GM18873 (cell line): Measurements from ENCODE around the gene TAP2.

ENCODE experiments used
- ATAC-seq: cut with Tn5 transposase; IDR thresholded peaks from one replicate; pipeline ENCODE4 v1.9.1; 2021; ENCODE audit warnings: mild to moderate bottlenecking, moderate library complexity, moderate number of reproducible peaks; ENCODE audit not compliant: unreplicated experiment, low FRiP score

Gene TAP2

GRCh38 chr6:32854376-32855178 lies 16.0 kb upstream of the TAP2 start:
- no peak for ATAC-seq

DNA sequence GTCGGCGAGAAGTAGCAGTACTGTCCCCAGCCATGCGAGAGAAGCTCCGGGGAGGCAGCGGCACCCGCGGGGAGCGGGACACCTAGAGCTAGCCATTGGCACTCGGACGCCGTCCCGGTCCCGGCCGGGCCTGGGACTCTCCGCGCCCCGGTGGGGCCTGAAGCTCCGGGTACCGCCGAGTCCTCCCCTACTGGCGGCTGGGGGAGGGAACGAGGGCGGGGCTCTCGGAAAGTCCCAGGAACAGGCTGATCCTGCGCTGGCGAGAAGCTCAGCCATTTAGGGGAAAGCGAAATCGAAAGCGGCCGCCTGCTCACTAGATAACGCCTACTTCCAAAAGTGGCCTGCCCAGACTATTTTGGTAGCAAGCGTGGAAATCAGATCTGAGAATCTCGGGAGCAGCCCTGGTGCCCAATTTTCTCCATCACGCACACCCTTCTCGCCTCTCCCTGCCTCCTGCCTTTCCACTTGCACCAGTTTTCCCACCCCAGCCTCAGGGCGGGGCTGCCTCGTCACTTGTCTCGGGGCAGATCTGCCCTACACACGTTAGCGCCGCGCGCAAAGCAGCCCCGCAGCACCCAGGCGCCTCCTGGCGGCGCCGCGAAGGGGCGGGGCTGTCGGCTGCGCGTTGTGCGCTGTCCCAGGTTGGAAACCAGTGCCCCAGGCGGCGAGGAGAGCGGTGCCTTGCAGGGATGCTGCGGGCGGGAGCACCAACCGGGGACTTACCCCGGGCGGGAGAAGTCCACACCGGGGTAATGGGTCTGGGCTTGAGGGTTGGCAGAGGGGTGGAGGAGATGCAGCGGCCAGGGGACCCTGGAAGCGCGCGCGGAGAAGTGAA lies 15.2 kb upstream of the TAP2 start, which contains the start of the genes PSMB9 and TAP1:
Gene PSMB9, plus strand, starts transcription at position 652 of the 835 bp plus-strand sequence. Its CDS starts 38 bp downstream, at position 690.
Gene TAP1, minus strand, starts transcription at position 164 of the 835 bp plus-strand sequence. Its CDS starts 68 bp downstream, at position 96.
- peak; percentile 60 for ATAC-seq

DNA sequence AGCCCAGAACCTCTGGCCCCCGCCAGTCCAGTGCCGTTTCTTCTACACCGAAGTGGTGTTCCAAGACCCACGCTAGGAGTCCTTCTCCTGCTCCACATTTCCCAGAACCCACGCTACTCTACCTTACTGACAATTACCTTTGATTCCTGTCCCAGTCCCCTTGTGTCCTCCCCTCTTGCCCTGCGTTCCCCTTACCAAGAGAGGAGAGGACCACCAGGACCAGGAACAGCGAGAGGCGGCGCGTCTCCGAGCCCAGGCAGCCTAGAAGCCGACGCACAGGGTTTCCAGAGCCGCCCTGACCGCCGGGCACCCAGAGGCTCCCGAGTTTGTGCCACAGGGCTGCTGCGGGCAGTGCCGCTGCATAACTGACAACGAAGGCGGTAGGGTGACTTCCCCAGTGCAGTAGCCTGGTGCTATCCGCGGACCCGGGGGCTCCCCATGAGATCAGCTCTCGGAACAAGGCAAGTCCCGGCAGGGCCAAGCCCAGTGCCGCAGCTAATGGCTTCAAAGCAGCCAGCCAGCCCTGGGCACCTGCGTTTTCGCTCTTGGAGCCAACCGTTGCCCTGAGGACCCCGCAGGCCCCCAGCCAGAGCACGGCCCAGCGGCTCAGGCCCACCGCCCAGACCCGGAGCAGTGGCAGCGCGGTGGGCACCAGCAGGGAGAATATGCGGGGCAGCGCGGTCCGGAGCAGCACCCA lies 14.5 kb upstream of the TAP2 start:
- ATAC-seq: peak; percentile 17

- no peak for ATAC-seq
Measured at GRCh38 chr6:32852018-32852843, 13.7 kb upstream of the TAP2 start.

DNA sequence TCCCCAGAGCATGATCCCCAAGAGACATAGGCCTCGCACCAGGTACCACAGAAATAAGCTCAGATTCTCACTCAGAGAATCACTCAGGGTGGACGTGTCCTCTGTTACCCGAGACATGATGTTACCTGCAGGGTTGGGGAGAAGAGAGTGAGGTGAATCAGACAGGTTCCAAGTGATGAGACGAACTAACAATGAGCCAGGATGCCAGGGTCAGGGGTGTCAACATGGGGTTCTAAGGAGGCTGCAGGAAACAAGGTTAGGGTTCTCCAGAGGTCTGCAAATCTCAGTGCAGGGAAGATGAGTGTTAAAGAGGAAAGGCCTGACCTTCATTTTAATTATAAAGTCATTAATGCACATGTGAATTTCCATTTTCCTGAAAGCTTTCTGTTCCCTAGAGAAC lies 12.5 kb upstream of the TAP2 start:
- no peak for ATAC-seq

- no peak for ATAC-seq
Measured at GRCh38 chr6:32849126-32849525, 10.6 kb upstream of the TAP2 start.

DNA sequence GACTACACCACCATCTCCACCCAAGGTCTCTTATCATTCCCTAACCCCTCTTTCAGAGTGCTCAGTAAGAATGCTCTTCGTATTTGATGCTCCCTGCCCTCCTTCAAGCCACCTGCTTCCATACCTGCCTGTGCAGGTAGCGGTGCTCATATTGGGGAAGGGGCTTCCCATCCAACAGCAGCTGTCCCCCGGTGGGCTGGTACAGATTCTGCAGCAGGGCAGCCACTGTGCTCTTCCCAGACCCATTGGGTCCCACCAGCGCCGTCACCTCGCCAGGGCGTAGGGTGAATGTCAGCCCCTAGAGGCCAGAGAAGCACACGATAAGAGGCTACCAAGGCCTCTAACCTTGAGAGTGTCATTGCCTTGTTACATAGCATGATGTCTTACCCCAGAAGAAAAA lies 9.3 kb upstream of the TAP2 start:
- ATAC-seq: no peak

DNA sequence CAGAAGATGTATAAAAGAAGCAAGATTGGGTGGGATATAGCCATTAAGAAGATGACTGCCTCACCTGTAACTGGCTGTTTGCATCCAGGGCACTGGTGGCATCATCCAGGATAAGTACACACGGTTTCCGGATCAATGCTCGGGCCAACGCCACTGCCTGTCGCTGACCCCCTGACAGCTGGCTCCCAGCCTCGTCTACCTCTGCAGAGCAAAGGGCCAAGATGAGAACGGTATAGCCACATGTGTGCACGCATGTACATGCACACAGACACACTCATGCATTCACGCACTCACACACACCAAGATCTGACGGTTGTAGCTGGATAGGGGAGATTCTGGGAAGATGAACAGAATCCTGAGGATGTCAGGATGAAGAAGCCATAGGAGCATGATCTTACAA lies 8.5 kb upstream of the TAP2 start:
- ATAC-seq: no peak

DNA sequence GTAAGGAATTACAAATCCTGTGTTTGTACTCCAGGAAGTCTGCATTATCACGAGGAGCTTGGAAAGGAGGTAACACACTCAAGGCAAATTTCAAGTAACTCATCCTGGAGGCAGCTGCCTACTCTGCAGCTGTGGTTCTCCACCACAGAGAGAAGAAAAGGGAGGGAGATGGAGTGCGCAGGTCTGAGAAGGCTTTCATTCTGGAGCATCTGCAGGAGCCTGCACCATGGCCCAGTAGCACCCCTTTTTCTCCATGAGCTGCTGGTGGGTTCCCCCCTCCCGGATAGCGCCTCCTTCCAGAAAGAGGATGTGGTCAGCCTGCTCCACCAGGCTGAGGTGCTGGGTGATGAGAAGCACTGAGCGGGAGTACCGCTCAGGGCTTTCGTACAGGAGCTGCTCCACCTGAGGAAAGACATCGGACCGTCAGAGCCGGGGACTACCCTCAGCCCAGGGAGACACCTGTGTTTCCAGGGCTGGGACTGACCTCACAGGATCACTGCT lies 6.9 kb upstream of the TAP2 start:
- ATAC-seq: no peak

GRCh38 chr6:32844839-32845383 lies 6.4 kb upstream of the TAP2 start:
- ATAC-seq: no peak

DNA sequence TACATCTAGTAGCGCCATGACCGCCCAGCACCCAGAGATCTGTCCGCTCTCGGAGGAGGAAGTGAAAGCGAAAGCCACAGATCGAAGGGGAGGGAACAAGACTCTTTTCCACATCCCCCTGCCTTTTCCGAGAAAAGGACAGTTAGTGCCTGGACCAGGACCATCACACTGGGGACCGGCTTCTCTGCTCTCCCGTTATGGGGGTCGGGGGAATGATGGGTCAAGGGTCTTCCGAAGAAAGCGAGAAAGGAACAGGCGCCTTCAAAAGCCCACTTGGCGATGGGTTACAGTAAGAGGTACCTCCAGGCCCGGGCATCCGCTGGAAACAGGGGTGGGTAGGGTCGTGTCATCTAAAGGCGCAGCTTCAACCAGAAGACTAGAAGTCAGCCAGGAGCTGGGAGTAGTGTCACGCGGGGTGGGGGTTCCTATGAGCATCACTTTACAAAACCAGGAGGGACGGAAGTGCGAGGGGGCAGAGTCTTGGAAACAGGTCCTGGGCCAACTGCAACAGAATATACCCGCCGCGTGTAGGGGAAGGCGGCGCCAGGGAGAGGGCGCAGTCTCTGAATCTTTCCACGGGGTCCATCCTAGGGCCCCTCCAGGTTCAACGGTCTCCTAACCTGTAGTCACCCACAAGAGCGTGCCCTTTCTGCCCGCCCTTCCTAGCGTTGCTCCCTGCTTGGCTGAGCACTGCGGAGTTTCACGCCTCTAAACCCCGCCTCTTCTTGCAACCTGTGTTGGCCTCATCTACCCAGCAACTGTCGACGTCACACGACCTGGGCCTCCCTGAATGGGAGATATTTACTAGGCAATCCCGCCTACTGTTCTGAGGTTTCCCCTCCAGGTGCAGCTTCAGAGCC lies 5.7 kb upstream of the TAP2 start, which contains the start of gene PSMB8:
Gene PSMB8, minus strand, starts transcription at position 69 of the 860 bp plus-strand sequence. Its CDS starts 51 bp downstream, at position 18.
- peak; percentile 60 for ATAC-seq

GRCh38 chr6:32843331-32843978 lies 4.9 kb upstream of the TAP2 start:
- ATAC-seq: no peak

DNA sequence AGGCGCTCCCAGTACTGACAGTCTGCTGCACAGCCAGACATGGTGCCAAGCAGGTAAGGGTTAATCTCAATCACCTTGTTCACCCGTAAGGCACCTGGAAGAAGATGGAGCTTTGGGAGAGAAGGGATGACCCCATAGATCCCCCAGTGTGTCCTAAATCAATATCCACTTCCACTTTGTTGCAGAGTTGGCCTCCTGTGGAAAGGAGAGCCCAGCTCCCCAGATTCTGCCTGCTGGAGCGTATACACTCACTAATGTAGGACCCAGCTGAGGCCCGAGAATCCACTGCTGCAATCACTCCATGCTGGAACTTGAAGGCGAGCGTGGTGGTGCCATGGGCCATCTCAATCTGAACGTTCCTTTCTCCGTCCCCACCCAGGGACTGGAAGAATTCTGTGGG lies 4.2 kb upstream of the TAP2 start:
- no peak for ATAC-seq

- no peak for ATAC-seq
Measured at GRCh38 chr6:32842021-32842650, 3.6 kb upstream of the TAP2 start.

- no peak for ATAC-seq
Measured at GRCh38 chr6:32840604-32841246, 2.2 kb upstream of the TAP2 start.

DNA sequence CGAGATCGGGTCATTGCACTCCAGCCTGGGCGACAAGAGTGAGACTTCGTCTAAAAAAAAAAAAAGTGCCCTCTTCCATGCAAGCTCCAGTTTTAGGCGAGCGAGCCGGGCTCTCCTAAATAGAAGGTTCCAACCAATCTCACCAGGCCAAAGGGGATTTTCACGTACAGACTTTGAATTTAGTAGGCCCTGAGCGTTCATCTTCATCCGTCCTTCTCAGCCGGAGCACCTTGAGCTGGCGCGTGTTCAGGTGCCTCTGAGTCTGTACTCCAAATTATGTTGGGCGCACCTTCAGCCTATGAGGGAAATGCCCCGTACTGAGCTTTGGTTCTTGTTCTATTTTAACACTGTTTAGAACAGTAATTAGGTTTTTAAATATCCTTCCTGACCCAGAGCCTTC lies 817 bp upstream of the TAP2 start:
- ATAC-seq: no peak

DNA sequence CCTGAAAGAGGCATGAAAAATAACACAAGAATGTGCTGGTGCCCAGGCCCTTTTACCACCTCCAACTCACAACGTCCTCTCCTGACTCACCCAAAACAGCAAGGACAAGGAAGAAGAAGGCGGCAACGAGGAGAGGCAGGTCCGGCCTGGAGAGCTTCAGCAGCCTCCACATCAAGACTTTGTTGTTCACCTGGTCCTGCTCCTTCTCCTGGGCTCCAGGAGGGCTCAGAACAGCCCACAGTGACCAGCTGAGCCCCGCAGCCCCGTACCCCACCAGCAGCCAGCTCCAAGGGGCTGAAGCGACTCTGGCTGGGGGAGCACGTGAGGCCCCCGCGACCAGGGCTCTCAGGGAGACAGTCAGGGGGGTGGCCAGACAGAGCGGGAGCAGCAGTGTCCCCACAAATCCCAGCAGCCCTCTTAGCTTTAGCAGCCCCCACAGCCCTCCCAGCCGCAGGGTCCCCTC lies 857 bp downstream of the TAP2 start:
- ATAC-seq: no peak
